HEK293 (cell line): Measurements from ENCODE around the gene STIP1.
A peak's percentile ranks its signal among the peaks of the same experiment; 100 is the strongest.

ENCODE experiments used
- ATF2 ChIP-seq: fragments of 450-650 bp; formaldehyde crosslinking; IDR thresholded peaks from 2 replicates; pipeline ENCODE4 v1.5.1; 2016; ENCODE audit warnings: missing biosample characterization, missing genetic modification characterization, low read depth
- FEZF1 ChIP-seq: fragments of 450-650 bp; formaldehyde crosslinking; IDR thresholded peaks from 2 replicates; pipeline ENCODE4 v1.5.1; 2016; ENCODE audit warnings: missing biosample characterization, missing genetic modification characterization
- GLI4 ChIP-seq: fragments of 450-650 bp; formaldehyde crosslinking; IDR thresholded peaks from 2 replicates; pipeline ENCODE4 v1.5.1; 2016; ENCODE audit warnings: missing biosample characterization, missing genetic modification characterization
- GLIS2 ChIP-seq: fragments of 450-650 bp; formaldehyde crosslinking; IDR thresholded peaks from 2 replicates; pipeline ENCODE4 v1.5.1; 2016; ENCODE audit warnings: missing biosample characterization, missing genetic modification characterization
- KLF10 ChIP-seq: fragments of 450-650 bp; IDR thresholded peaks from 2 replicates; pipeline ENCODE4 v1.5.1; 2018; ENCODE audit warnings: missing biosample characterization, mild to moderate bottlenecking, missing genetic modification characterization
- KLF17 ChIP-seq: fragments of 450-650 bp; formaldehyde crosslinking; IDR thresholded peaks from 2 replicates; pipeline ENCODE4 v1.5.1; 2016; ENCODE audit warnings: missing biosample characterization, missing genetic modification characterization
- PRDM6 ChIP-seq: fragments of 450-650 bp; formaldehyde crosslinking; IDR thresholded peaks from 2 replicates; pipeline ENCODE4 v1.5.1; 2017; ENCODE audit warnings: missing biosample characterization, missing genetic modification characterization
- TSHZ1 ChIP-seq: fragments of 450-650 bp; formaldehyde crosslinking; IDR thresholded peaks from 2 replicates; pipeline ENCODE4 v1.5.1; 2016; ENCODE audit warnings: missing biosample characterization, missing genetic modification characterization, borderline replicate concordance
- ZBTB17 ChIP-seq: fragments of 450-650 bp; formaldehyde crosslinking; IDR thresholded peaks from 2 replicates; pipeline ENCODE4 v1.5.1; 2016; ENCODE audit warnings: missing biosample characterization, missing genetic modification characterization
- ZBTB8A ChIP-seq: fragments of 450-650 bp; formaldehyde crosslinking; IDR thresholded peaks from 2 replicates; pipeline ENCODE4 v1.5.1; 2016; ENCODE audit warnings: missing biosample characterization, missing genetic modification characterization
- ZNF112 ChIP-seq: fragments of 450-650 bp; formaldehyde crosslinking; IDR thresholded peaks from 2 replicates; pipeline ENCODE4 v1.5.0; 2017; ENCODE audit warnings: missing biosample characterization, missing genetic modification characterization
- ZNF280C ChIP-seq: fragments of 450-650 bp; formaldehyde crosslinking; IDR thresholded peaks from 2 replicates; pipeline ENCODE4 v1.5.1; 2016; ENCODE audit warnings: missing biosample characterization, missing genetic modification characterization
- ZNF366 ChIP-seq: fragments of 450-650 bp; formaldehyde crosslinking; conservative IDR thresholded peaks from 2 replicates; pipeline ENCODE4 v1.5.1; 2016; ENCODE audit warnings: missing biosample characterization, missing genetic modification characterization
- ZNF394 ChIP-seq: fragments of 450-650 bp; formaldehyde crosslinking; IDR thresholded peaks from 2 replicates; pipeline ENCODE4 v1.5.1; 2016; ENCODE audit warnings: missing biosample characterization, missing genetic modification characterization, mild to moderate bottlenecking, moderate library complexity, borderline replicate concordance
- ZNF416 ChIP-seq: fragments of 450-650 bp; formaldehyde crosslinking; IDR thresholded peaks from 2 replicates; pipeline ENCODE4 v1.5.1; 2016; ENCODE audit warnings: missing biosample characterization, missing genetic modification characterization
- ZNF510 ChIP-seq: fragments of 450-650 bp; formaldehyde crosslinking; IDR thresholded peaks from 2 replicates; pipeline ENCODE4 v1.5.1; 2018; ENCODE audit warnings: mild to moderate bottlenecking, missing genetic modification characterization, missing biosample characterization; ENCODE audit not compliant: insufficient replicate concordance
- ZNF530 ChIP-seq: fragments of 450-650 bp; formaldehyde crosslinking; IDR thresholded peaks from 2 replicates; pipeline ENCODE4 v1.5.1; 2016; ENCODE audit warnings: low read depth, missing biosample characterization, missing genetic modification characterization
- ZNF660 ChIP-seq: fragments of 450-650 bp; IDR thresholded peaks from 2 replicates; pipeline ENCODE4 v1.5.1; 2018; ENCODE audit warnings: missing biosample characterization, mild to moderate bottlenecking, missing genetic modification characterization
- ZNF785 ChIP-seq: fragments of 450-650 bp; formaldehyde crosslinking; IDR thresholded peaks from 2 replicates; pipeline ENCODE4 v1.5.1; 2016; ENCODE audit warnings: missing biosample characterization, missing genetic modification characterization
- ZNF830 ChIP-seq: fragments of 450-650 bp; IDR thresholded peaks from 2 replicates; pipeline ENCODE4 v1.5.0; 2018; ENCODE audit warnings: missing biosample characterization, missing genetic modification characterization, low read depth, mild to moderate bottlenecking, moderate library complexity
- ZNF843 ChIP-seq: fragments of 450-650 bp; formaldehyde crosslinking; IDR thresholded peaks from 2 replicates; pipeline ENCODE4 v1.5.1; 2016; ENCODE audit warnings: missing biosample characterization, missing genetic modification characterization
- TF ChIP-seq, protein P1 (sequence below): fragments of 450-650 bp; formaldehyde crosslinking; IDR thresholded peaks from 2 replicates; pipeline ENCODE4 v1.5.1; 2017; ENCODE audit warnings: missing biosample characterization, mild to moderate bottlenecking, missing genetic modification characterization, moderate library complexity
- TF ChIP-seq, protein P2 (sequence below): fragments of 450-650 bp; formaldehyde crosslinking; IDR thresholded peaks from 2 replicates; pipeline ENCODE4 v1.5.1; 2017; ENCODE audit warnings: missing biosample characterization, missing genetic modification characterization
- TF ChIP-seq, protein P3 (sequence below): fragments of 450-650 bp; formaldehyde crosslinking; IDR thresholded peaks from 2 replicates; pipeline ENCODE4 v1.5.1; 2017; ENCODE audit warnings: missing biosample characterization, missing genetic modification characterization

STIP1 gene

GRCh38 chr11:64233913-64234586 lies 48.1 kb downstream of the STIP1 start, which contains the start of gene VEGFB (continued):
- no peak for TF ChIP-seq GLI4
- TF ChIP-seq ZNF660 = no peak
- TF ChIP-seq, protein P1, sequence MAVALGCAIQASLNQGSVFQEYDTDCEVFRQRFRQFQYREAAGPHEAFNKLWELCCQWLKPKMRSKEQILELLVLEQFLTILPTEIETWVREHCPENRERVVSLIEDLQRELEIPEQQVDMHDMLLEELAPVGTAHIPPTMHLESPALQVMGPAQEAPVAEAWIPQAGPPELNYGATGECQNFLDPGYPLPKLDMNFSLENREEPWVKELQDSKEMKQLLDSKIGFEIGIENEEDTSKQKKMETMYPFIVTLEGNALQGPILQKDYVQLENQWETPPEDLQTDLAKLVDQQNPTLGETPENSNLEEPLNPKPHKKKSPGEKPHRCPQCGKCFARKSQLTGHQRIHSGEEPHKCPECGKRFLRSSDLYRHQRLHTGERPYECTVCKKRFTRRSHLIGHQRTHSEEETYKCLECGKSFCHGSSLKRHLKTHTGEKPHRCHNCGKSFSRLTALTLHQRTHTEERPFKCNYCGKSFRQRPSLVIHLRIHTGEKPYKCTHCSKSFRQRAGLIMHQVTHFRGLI = no peak
- no peak for TF ChIP-seq ZNF280C (tag by site-specific recombination)
- TF ChIP-seq ZNF510 (tag by site-specific recombination) = no peak
- peak; percentile 66 for TF ChIP-seq ZBTB17 (tag by site-specific recombination)
- TF ChIP-seq ZNF530 (tag by site-specific recombination) = no peak
- TF ChIP-seq TSHZ1 (tag by site-specific recombination) = no peak
- no peak for TF ChIP-seq ZNF785 (tag by site-specific recombination)
- TF ChIP-seq, protein P2, sequence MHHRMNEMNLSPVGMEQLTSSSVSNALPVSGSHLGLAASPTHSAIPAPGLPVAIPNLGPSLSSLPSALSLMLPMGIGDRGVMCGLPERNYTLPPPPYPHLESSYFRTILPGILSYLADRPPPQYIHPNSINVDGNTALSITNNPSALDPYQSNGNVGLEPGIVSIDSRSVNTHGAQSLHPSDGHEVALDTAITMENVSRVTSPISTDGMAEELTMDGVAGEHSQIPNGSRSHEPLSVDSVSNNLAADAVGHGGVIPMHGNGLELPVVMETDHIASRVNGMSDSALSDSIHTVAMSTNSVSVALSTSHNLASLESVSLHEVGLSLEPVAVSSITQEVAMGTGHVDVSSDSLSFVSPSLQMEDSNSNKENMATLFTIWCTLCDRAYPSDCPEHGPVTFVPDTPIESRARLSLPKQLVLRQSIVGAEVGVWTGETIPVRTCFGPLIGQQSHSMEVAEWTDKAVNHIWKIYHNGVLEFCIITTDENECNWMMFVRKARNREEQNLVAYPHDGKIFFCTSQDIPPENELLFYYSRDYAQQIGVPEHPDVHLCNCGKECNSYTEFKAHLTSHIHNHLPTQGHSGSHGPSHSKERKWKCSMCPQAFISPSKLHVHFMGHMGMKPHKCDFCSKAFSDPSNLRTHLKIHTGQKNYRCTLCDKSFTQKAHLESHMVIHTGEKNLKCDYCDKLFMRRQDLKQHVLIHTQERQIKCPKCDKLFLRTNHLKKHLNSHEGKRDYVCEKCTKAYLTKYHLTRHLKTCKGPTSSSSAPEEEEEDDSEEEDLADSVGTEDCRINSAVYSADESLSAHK (tag by site-specific recombination) = no peak
- TF ChIP-seq PRDM6 = no peak
- TF ChIP-seq, protein P3, sequence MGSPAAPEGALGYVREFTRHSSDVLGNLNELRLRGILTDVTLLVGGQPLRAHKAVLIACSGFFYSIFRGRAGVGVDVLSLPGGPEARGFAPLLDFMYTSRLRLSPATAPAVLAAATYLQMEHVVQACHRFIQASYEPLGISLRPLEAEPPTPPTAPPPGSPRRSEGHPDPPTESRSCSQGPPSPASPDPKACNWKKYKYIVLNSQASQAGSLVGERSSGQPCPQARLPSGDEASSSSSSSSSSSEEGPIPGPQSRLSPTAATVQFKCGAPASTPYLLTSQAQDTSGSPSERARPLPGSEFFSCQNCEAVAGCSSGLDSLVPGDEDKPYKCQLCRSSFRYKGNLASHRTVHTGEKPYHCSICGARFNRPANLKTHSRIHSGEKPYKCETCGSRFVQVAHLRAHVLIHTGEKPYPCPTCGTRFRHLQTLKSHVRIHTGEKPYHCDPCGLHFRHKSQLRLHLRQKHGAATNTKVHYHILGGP (tag by site-specific recombination) = no peak
- no peak for TF ChIP-seq ZNF366 (tag by site-specific recombination)
- no peak for TF ChIP-seq ATF2 (tag by site-specific recombination)
- no peak for TF ChIP-seq FEZF1 (tag by site-specific recombination)
- TF ChIP-seq GLIS2 = peak; percentile 74
- no peak for TF ChIP-seq ZNF416 (tag by site-specific recombination)
- TF ChIP-seq KLF17 (tag by site-specific recombination) = no peak
- no peak for TF ChIP-seq ZNF830 (tag by site-specific recombination)
- peak; percentile 64 for TF ChIP-seq KLF10 (tag by site-specific recombination)
- no peak for TF ChIP-seq ZNF394 (tag by site-specific recombination)
- TF ChIP-seq ZBTB8A (tag by site-specific recombination) = peak; percentile 58; the same call in 1 of the 2 replicates
- TF ChIP-seq ZNF112 = no peak
- TF ChIP-seq ZNF843 = no peak
